IPS-NIHi7 (cell line): ENCODE measurements around the gene IGF1R.

Source experiments
- DNase-seq: peaks from one replicate; pipeline ENCODE4 v3.0.0; 2012; ENCODE audit warnings: mixed read lengths; ENCODE audit errors: extremely low spot score

Gene IGF1R

GRCh38 chr15:98703126-98703685, 54.9 kb downstream of the IGF1R start:
- DNase-seq, result no peak

GRCh38 chr15:98705070-98705469, 56.7 kb downstream of the IGF1R start:
- no peak for DNase-seq

GRCh38 chr15:98706387-98706786, 58.0 kb downstream of the IGF1R start:
- no peak for DNase-seq

- DNase-seq, result no peak
These were observed 58.6 kb downstream of the IGF1R start for GRCh38 chr15:98706986-98707385.

- DNase-seq, result no peak
These were observed 59.8 kb downstream of the IGF1R start for GRCh38 chr15:98708037-98708590.

- DNase-seq, result no peak
These were observed 63.5 kb downstream of the IGF1R start for GRCh38 chr15:98711810-98712209.

GRCh38 chr15:98712845-98713584, 64.7 kb downstream of the IGF1R start:
- no peak for DNase-seq

- DNase-seq, result no peak
These were observed 65.3 kb downstream of the IGF1R start for GRCh38 chr15:98713585-98714001.

- DNase-seq, result no peak
These were observed 66.6 kb downstream of the IGF1R start for GRCh38 chr15:98714922-98715321.

GRCh38 chr15:98715401-98715800, 67.1 kb downstream of the IGF1R start:
- DNase-seq, result no peak

GRCh38 chr15:98715890-98716443, 67.6 kb downstream of the IGF1R start:
- DNase-seq, result no peak

- no peak for DNase-seq
These were observed 69.0 kb downstream of the IGF1R start for GRCh38 chr15:98717371-98717770.

GRCh38 chr15:98717942-98718341, 69.6 kb downstream of the IGF1R start:
- DNase-seq, result no peak

GRCh38 chr15:98718426-98719136, 70.2 kb downstream of the IGF1R start:
- DNase-seq, result no peak

GRCh38 chr15:98719137-98719740, 70.9 kb downstream of the IGF1R start:
- no peak for DNase-seq

- no peak for DNase-seq
These were observed 71.7 kb downstream of the IGF1R start for GRCh38 chr15:98720031-98720430.

- no peak for DNase-seq
These were observed 72.5 kb downstream of the IGF1R start for GRCh38 chr15:98720577-98721565.

- no peak for DNase-seq
These were observed 73.9 kb downstream of the IGF1R start for GRCh38 chr15:98722209-98722608.

GRCh38 chr15:98722645-98723044, 74.3 kb downstream of the IGF1R start:
- no peak for DNase-seq

- DNase-seq, result no peak
These were observed 74.9 kb downstream of the IGF1R start for GRCh38 chr15:98723195-98723594.

GRCh38 chr15:98724048-98724447, 75.7 kb downstream of the IGF1R start:
- no peak for DNase-seq
